Measurements from ENCODE around the gene NUDT4. TPM values are rescaled to one million over a fixed set of nuclear protein-coding genes. Genes with fewer than 3 reads are reported as not detected.

Gene NUDT4
- 10 to 100 TPM; 59.7 to 66.9 TPM for total RNA-seq

DNA sequence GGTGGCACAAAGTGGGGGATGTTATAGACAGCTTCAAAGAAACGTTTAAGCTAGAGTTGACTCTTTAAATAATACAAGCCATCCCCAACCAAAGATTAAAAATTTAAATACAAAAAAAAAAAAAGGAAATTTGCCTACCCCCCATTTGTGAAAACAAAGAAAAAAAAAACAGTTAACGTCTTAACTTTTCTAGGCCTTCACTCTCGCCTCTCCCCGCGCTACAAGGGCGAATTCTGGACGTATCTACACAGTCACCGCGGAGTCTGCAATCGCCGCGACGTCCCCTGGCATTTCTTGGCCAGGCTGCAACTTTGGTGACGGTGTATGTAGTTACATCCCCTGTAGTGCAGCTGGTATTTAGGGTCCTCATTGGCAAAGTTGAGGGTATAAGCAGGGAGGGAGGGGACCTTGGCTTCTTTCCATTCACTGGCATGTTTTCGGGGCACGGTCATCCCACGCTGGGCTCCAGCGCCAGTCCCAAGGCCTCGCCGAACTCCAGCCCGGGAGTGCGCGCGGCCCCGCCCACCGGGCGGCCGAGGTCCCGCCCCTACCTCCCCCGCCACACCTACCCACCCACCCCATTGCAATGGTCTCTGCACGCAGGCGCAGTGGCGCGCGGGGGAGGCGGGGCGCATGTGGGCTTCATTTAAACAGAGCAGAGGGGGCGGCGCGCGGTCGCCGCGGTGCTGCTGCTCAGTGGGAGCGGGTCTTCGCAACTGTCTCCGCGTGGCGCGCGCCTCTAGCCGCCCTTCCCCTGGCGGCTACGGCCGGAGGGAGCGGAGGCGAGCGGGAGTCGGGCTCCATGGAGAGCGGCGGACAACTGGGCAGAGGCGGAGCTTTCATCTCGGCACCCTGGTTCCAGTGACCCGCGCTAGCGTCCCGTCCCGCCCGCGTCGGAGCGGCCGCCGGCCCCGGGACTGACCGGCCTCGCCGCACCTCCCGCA is at the start of gene NUDT4:
Gene NUDT4 (plus strand): TSS at position 674 of the 944 bp plus-strand sequence. CDS start 398 bp downstream, outside the sequence.
- no peaks in the 10 kb centered on the region for H3K36me3 ChIP-seq (replicated peaks in 1 of 2; ENCODE audit: insufficient read depth in 1 of 2, low read depth in 2 of 2)
- H3K27ac ChIP-seq, result peak within 1 kb of the TSS; percentile 66 to 96 (median 93)
- TF ChIP-seq, protein P1, sequence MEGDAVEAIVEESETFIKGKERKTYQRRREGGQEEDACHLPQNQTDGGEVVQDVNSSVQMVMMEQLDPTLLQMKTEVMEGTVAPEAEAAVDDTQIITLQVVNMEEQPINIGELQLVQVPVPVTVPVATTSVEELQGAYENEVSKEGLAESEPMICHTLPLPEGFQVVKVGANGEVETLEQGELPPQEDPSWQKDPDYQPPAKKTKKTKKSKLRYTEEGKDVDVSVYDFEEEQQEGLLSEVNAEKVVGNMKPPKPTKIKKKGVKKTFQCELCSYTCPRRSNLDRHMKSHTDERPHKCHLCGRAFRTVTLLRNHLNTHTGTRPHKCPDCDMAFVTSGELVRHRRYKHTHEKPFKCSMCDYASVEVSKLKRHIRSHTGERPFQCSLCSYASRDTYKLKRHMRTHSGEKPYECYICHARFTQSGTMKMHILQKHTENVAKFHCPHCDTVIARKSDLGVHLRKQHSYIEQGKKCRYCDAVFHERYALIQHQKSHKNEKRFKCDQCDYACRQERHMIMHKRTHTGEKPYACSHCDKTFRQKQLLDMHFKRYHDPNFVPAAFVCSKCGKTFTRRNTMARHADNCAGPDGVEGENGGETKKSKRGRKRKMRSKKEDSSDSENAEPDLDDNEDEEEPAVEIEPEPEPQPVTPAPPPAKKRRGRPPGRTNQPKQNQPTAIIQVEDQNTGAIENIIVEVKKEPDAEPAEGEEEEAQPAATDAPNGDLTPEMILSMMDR (IDR thresholded peaks at IDR 0.05), result no peak
- peak; percentile 84 to 92 (median 89) for TF ChIP-seq POLR2A (IDR thresholded peaks at IDR 0.05)
- peaks cover 43% of the 10 kb centered on the region for H3K4me1 ChIP-seq
- WGBS, 2 donors, result 3 to 13% methylated on average over 14 to 44 of the region's 79 CpGs
- H3K9me3 ChIP-seq, result no peaks in the 10 kb centered on the region
- H3K27me3 ChIP-seq, result no peaks in the 10 kb centered on the region
- DNase-seq (peak; percentile 97 to 99 (median 97)), ATAC-seq (peak; percentile 93)
- peak within 1 kb of the TSS; percentile 81 to 97 for H3K4me3 ChIP-seq
- intact Hi-C loops (cut with DNase I), result no loop called here

DNA sequence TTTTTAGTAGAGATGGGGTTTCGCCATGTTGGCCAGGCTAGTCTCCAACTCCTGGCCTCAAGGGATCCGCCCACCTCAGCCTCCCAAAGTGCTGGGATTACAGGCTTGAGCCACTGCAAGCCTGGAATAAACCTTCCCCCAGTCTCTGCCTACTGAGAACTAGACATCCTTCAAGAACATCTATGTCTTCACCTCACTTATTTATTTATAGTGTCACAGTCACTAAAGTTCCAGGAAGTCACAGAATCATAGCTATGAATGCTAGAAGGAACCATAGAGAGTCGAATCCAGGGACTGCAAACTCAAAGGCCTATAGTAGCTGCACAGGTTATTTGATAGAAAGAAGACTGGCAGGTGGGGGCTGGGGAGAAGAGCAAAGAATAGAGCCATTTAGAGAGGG is 44.7 kb upstream of the NUDT4 start:
- Histone ChIP-seq H3K36me3 (replicated peaks in 1 of 2; ENCODE audit: insufficient read depth in 1 of 2, low read depth in 2 of 2) (no peaks in the 10 kb centered on the region), H3K4me3 (no peak overlapping the region), H3K4me1 (no peaks in the 10 kb centered on the region), H3K27me3 (no peaks in the 10 kb centered on the region), H3K9me3 (no peaks in the 10 kb centered on the region), H3K27ac (no peak overlapping the region)
- intact Hi-C loops (cut with DNase I), result no loop called here
- WGBS, 2 donors, result 86 to 88% methylated on average over 2 to 3 of the region's 3 CpGs
- TF ChIP-seq POLR2A (IDR thresholded peaks at IDR 0.05), result no peak
- TF ChIP-seq, protein P1 (IDR thresholded peaks at IDR 0.05), result no peak
- DNase-seq, result no peak
- no peak for ATAC-seq

DNA sequence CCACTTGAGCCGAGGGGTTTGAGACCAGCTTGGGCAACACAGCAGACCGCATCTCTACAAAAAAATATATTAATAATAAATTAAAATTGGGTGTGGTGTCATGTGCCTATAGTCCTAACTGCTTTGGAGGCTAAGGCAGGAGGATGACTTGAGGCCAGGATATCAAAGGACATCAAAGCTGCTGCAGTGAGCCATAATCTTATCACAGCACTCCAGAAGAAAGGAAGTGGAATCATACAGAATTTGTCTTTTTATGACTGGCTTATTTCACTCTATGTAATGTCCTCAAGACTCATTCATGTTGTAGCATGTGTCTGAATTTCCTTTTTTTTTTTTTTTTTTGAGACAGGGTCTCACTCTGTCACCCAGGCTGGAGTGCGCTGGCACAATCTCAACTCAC is 43.9 kb upstream of the NUDT4 start:
- no peaks in the 10 kb centered on the region for H3K4me1 ChIP-seq
- H3K4me3 ChIP-seq, result no peak overlapping the region
- WGBS, 2 donors, result 96 to 100% methylated on average over 3 of the region's 3 CpGs
- H3K9me3 ChIP-seq, result no peaks in the 10 kb centered on the region
- DNase-seq (no peak), ATAC-seq (no peak)
- TF ChIP-seq, protein P1 (IDR thresholded peaks at IDR 0.05), result no peak
- no peak for TF ChIP-seq POLR2A (IDR thresholded peaks at IDR 0.05)
- H3K27ac ChIP-seq, result no peak overlapping the region
- no peaks in the 10 kb centered on the region for H3K36me3 ChIP-seq (replicated peaks in 1 of 2; ENCODE audit: insufficient read depth in 1 of 2, low read depth in 2 of 2)
- intact Hi-C loops (cut with DNase I), result no loop called here
- H3K27me3 ChIP-seq, result no peaks in the 10 kb centered on the region

DNA sequence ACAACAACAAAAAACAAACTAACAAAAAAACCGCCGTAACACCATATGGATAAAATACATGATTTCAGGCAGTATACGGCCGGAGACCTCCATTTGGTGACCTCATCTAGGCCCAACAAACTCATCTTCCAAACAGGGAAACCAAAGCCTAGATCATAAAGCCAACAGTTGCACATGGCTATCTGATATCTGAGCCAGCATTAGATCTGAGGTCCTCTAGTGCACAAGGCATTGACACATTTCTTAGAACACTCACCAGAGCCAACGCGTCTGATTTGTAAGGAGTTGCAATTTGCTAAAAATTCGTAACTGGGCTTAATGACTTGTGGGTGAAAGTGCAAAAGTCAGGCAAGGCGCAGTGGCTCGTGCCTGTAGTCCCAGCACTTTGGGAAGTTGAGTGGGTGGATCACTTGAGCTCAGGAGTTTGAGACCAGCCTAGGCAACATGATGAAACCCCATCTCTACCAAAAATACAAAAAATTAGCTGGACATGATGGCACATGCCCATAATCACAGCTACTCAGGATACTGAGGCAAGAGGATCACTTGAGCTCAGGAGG is 42.0 kb upstream of the NUDT4 start:
- no peak overlapping the region for H3K27ac ChIP-seq
- DNase-seq (no peak), ATAC-seq (no peak)
- no peaks in the 10 kb centered on the region for H3K4me1 ChIP-seq
- H3K9me3 ChIP-seq, result no peaks in the 10 kb centered on the region
- whole genome bisulfite sequencing, 2 donors, result 83 to 85% methylated on average over 9 of the region's 9 CpGs
- H3K4me3 ChIP-seq, result no peak overlapping the region
- H3K36me3 ChIP-seq (replicated peaks in 1 of 2; ENCODE audit: insufficient read depth in 1 of 2, low read depth in 2 of 2), result no peaks in the 10 kb centered on the region
- H3K27me3 ChIP-seq, result no peaks in the 10 kb centered on the region
- intact Hi-C loops (cut with DNase I), result no loop called here
- TF ChIP-seq, protein P1 (IDR thresholded peaks at IDR 0.05), result no peak
- no peak for TF ChIP-seq POLR2A (IDR thresholded peaks at IDR 0.05)
